H9 (cell line): ENCODE data around the gene ZNF513. TPM values are rescaled to one million over a fixed set of nuclear protein-coding genes. Genes with fewer than 3 reads are reported as not detected.

ENCODE experiments used
- DNase-seq: peaks from one replicate; pipeline ENCODE4 v3.0.0-alpha.2; 2017
- H2AFZ ChIP-seq: one replicate; pipeline ENCODE4 v1.6.1; 2013; ENCODE audit warnings: mild to moderate bottlenecking, low read length, control low read depth, moderate library complexity
- H2AK5ac ChIP-seq: 2 replicates; pipeline ENCODE4 v1.6.1; 2013; ENCODE audit warnings: low read length, control low read depth, mixed read lengths; ENCODE audit not compliant: insufficient read length
- H2BK120ac ChIP-seq: one replicate; pipeline ENCODE4 v1.6.1; 2013; ENCODE audit warnings: low read depth, mild to moderate bottlenecking, low read length, control low read depth, inconsistent platforms; ENCODE audit not compliant: poor library complexity, severe bottlenecking
- H2BK12ac ChIP-seq: 2 replicates; pipeline ENCODE4 v1.6.1; 2013; ENCODE audit warnings: low read length, control low read depth, mixed read lengths, low read depth; ENCODE audit not compliant: insufficient read length
- H2BK15ac ChIP-seq: 2 replicates; pipeline ENCODE4 v1.6.1; 2013; ENCODE audit warnings: low read depth, low read length, control low read depth
- H2BK20ac ChIP-seq: one replicate; pipeline ENCODE4 v1.6.1; 2013; ENCODE audit warnings: low read depth, mild to moderate bottlenecking, low read length, control low read depth, inconsistent platforms; ENCODE audit not compliant: poor library complexity, severe bottlenecking
- H2BK5ac ChIP-seq: 2 replicates; pipeline ENCODE4 v1.6.1; 2013; ENCODE audit warnings: low read length, control low read depth, mixed read lengths; ENCODE audit not compliant: insufficient read length
- H3K14ac ChIP-seq: 2 replicates; pipeline ENCODE4 v1.6.1; 2013; ENCODE audit warnings: low read length, control low read depth; ENCODE audit not compliant: insufficient read depth
- H3K18ac ChIP-seq: 2 replicates; pipeline ENCODE4 v1.6.1; 2013; ENCODE audit warnings: low read depth, mild to moderate bottlenecking, mixed read lengths, low read length, control low read depth; ENCODE audit not compliant: insufficient read length
- H3K23ac ChIP-seq: 2 replicates; pipeline ENCODE4 v1.6.1; 2013; ENCODE audit warnings: low read length, control low read depth, mixed read lengths, low read depth; ENCODE audit not compliant: insufficient read length
- H3K23me2 ChIP-seq: 2 replicates; pipeline ENCODE4 v1.6.1; 2013; ENCODE audit warnings: low read depth, mild to moderate bottlenecking, mixed read lengths, low read length, control low read depth; ENCODE audit not compliant: insufficient read length, poor library complexity, severe bottlenecking
- H3K27ac ChIP-seq: 2 replicates; pipeline ENCODE4 v1.5.1; 2013; ENCODE audit warnings: low read length, control low read depth, mixed read lengths, low read depth; ENCODE audit not compliant: insufficient read length
- H3K27me3 ChIP-seq: 2 replicates; pipeline ENCODE4 v1.6.1; 2013; ENCODE audit warnings: low read length, control low read depth, inconsistent platforms; ENCODE audit not compliant: insufficient read depth
- H3K4ac ChIP-seq: 2 replicates; pipeline ENCODE4 v1.6.1; 2013; ENCODE audit warnings: low read depth, mild to moderate bottlenecking, control low read depth, inconsistent platforms, low read length, moderate library complexity
- H3K4me1 ChIP-seq: 2 replicates; pipeline ENCODE4 v1.6.1; 2013; ENCODE audit warnings: low read length, control low read depth, inconsistent platforms; ENCODE audit not compliant: insufficient read depth
- H3K4me2 ChIP-seq: 2 replicates; pipeline ENCODE4 v1.6.1; 2013; ENCODE audit warnings: low read length, control low read depth, mixed read lengths; ENCODE audit not compliant: insufficient read length, insufficient read depth
- H3K56ac ChIP-seq: 2 replicates; pipeline ENCODE4 v1.6.1; 2013; ENCODE audit warnings: low read depth, mild to moderate bottlenecking, mixed read lengths, low read length, control low read depth; ENCODE audit not compliant: insufficient read length
- H3K79me1 ChIP-seq: 2 replicates; pipeline ENCODE4 v1.6.1; 2013; ENCODE audit warnings: low read depth, mild to moderate bottlenecking, moderate library complexity, low read length, control low read depth, inconsistent platforms; ENCODE audit not compliant: insufficient read depth, poor library complexity, severe bottlenecking
- H3K79me2 ChIP-seq: 2 replicates; pipeline ENCODE4 v1.6.1; 2013; ENCODE audit warnings: low read length, control low read depth, inconsistent platforms; ENCODE audit not compliant: insufficient read depth
- H3K9ac ChIP-seq: 2 replicates; pipeline ENCODE4 v1.6.1; 2013; ENCODE audit warnings: low read length, control low read depth, mixed read lengths; ENCODE audit not compliant: insufficient read length; ENCODE audit errors: extremely low read depth
- H3K9me3 ChIP-seq: one replicate; pipeline ENCODE4 v1.6.1; 2013; ENCODE audit warnings: low read depth, low read length, inconsistent platforms; ENCODE audit not compliant: control insufficient read depth
- H3T11ph ChIP-seq: one replicate; pipeline ENCODE4 v1.6.1; 2013; ENCODE audit warnings: mild to moderate bottlenecking, low read length, control low read depth, inconsistent platforms
- H4K20me1 ChIP-seq: one replicate; pipeline ENCODE4 v1.6.1; 2013; ENCODE audit not compliant: control insufficient read depth, insufficient read length, insufficient read depth
- H4K5ac ChIP-seq: 2 replicates; pipeline ENCODE4 v1.6.1; 2013; ENCODE audit warnings: low read depth, mild to moderate bottlenecking, mixed read lengths, low read length, control low read depth; ENCODE audit not compliant: insufficient read length
- H4K8ac ChIP-seq: replicated peaks from 2 replicates; pipeline ENCODE4 v1.6.1; 2013; ENCODE audit warnings: low read length, control low read depth, mixed read lengths, low read depth; ENCODE audit not compliant: insufficient read length
- H4K91ac ChIP-seq: 2 replicates; pipeline ENCODE4 v1.6.1; 2013; ENCODE audit warnings: low read depth, mild to moderate bottlenecking, moderate library complexity, mixed read lengths, low read length, control low read depth; ENCODE audit not compliant: insufficient read length
- H3K27ac Mint-ChIP-seq, 3 experiments: 2 replicates in 2 of 3; 3 replicates in 1 of 3; pipeline ENCODE4 v1.8.0; 2020 to 2021; ENCODE audit warnings: mixed read lengths in 3 of 3, mild to moderate bottlenecking in 1 of 3, moderate library complexity in 1 of 3
- H3K27me3 Mint-ChIP-seq: 2 replicates; pipeline ENCODE4 v1.8.0; 2021; ENCODE audit warnings: low read depth, mild to moderate bottlenecking, moderate library complexity, mixed read lengths
- H3K36me3 Mint-ChIP-seq, 3 experiments: 2 replicates in 2 of 3; 3 replicates in 1 of 3; pipeline ENCODE4 v1.8.0; 2020 to 2021; ENCODE audit warnings: low read depth in 3 of 3, mixed read lengths in 3 of 3; ENCODE audit not compliant: insufficient read depth in 1 of 3
- H3K4me1 Mint-ChIP-seq, 2 experiments: 2 replicates each; pipeline ENCODE4 v1.8.0; 2020; ENCODE audit warnings: mixed read lengths in 2 of 2
- H3K4me3 Mint-ChIP-seq, 2 experiments: 2 replicates in 1 of 2; 3 replicates in 1 of 2; pipeline ENCODE4 v1.8.0; 2020 to 2021; ENCODE audit warnings: mild to moderate bottlenecking in 2 of 2, mixed read lengths in 2 of 2, moderate library complexity in 1 of 2
- H3K9me3 Mint-ChIP-seq, 2 experiments: 2 replicates in 1 of 2; 3 replicates in 1 of 2; pipeline ENCODE4 v1.8.0; 2020; ENCODE audit warnings: mild to moderate bottlenecking in 2 of 2, mixed read lengths in 2 of 2, moderate library complexity in 1 of 2
- CTCF ChIP-seq: fragments of 200-600 bp; sonication (generic); conservative IDR thresholded peaks from 3 replicates; pipeline ENCODE4 v1.8.0; 2021; ENCODE audit warnings: antibody characterized with exemption, mild to moderate bottlenecking
- WGBS: extraction: QIAGEN DNeasy Blood & Tissue Kit; methylation state at CpG from one replicate; pipeline ENCODE4 v1.1.7; 2013; ENCODE audit warnings: missing lambda C conversion rate, low lambda C conversion rate, mixed read lengths; ENCODE audit not compliant: insufficient read length; ENCODE audit errors: extremely low coverage; 5-methylcytosine and 5-hydroxymethylcytosine counted together
- total RNA-seq: library from RNA; stranded (reverse); gene quantifications from 2 replicates; pipeline ENCODE4 v1.2.1, GENCODE V29; 2021

The ZNF513 gene
- total RNA-seq, 1 experiment from 2014 or later, result 26.5 TPM

- DNase-seq, result no peak
- Mint-ChIP-seq H3K27ac (peak overlapping the region in 2 of 3 experiments; percentile 1 to 25; a peak in 3 of 7 replicates), H3K27me3 (no peaks in the 10 kb centered on the region), H3K4me1 (peaks cover 12 to 31% of the 10 kb centered on the region in 2 experiments), H3K4me3 (no peak overlapping the region), H3K36me3 (peaks cover 5 to 23% (median 14%) of the 10 kb centered on the region in 3 experiments), H3K9me3 (peaks cover 2 to 6% of the 10 kb centered on the region in 2 experiments; a peak in 4 of 5 replicates)
- no peaks in the 10 kb centered on the region for H3K27me3 ChIP-seq
- no peak overlapping the region for H2BK5ac ChIP-seq
- H3K23me2 ChIP-seq, result no peaks in the 10 kb centered on the region
- no peak overlapping the region for H2AFZ ChIP-seq
- H4K20me1 ChIP-seq, result peaks cover 4% of the 10 kb centered on the region
- no peak overlapping the region for H3K23ac ChIP-seq
- no peak overlapping the region for H3K9ac ChIP-seq
- H3K79me1 ChIP-seq, result peaks cover 6% of the 10 kb centered on the region
- H3K27ac ChIP-seq, result no peak overlapping the region
- no peak overlapping the region for H3K56ac ChIP-seq
- peaks cover 45% of the 10 kb centered on the region; the same call in 1 of the 2 replicates for H3K79me2 ChIP-seq
- H2BK15ac ChIP-seq, result no peak overlapping the region
- H3K4me1 ChIP-seq, result peaks cover 2% of the 10 kb centered on the region; the same call in 1 of the 2 replicates
- H4K8ac ChIP-seq, result no peak overlapping the region
- H2BK120ac ChIP-seq, result no peak overlapping the region
- H3K18ac ChIP-seq, result no peak overlapping the region
- no peak overlapping the region for H3K14ac ChIP-seq
- H2AK5ac ChIP-seq, result no peak overlapping the region
- H4K91ac ChIP-seq, result no peak overlapping the region
- no peaks in the 10 kb centered on the region for H3K9me3 ChIP-seq
- TF ChIP-seq CTCF, result no peak
- H4K5ac ChIP-seq, result no peak overlapping the region
- H2BK12ac ChIP-seq, result no peak overlapping the region
- no peak overlapping the region for H2BK20ac ChIP-seq
- no peak overlapping the region for H3T11ph ChIP-seq
- no peak overlapping the region for H3K4me2 ChIP-seq
- no CpG with 5 or more reads among the region's 6 CpGs for WGBS
- no peak overlapping the region for H3K4ac ChIP-seq
Observed at GRCh38 chr2:27351802-27352598, 28.5 kb downstream of the ZNF513 start.
